ENCODE results near the gene GSC2.

Gene GSC2

DNA sequence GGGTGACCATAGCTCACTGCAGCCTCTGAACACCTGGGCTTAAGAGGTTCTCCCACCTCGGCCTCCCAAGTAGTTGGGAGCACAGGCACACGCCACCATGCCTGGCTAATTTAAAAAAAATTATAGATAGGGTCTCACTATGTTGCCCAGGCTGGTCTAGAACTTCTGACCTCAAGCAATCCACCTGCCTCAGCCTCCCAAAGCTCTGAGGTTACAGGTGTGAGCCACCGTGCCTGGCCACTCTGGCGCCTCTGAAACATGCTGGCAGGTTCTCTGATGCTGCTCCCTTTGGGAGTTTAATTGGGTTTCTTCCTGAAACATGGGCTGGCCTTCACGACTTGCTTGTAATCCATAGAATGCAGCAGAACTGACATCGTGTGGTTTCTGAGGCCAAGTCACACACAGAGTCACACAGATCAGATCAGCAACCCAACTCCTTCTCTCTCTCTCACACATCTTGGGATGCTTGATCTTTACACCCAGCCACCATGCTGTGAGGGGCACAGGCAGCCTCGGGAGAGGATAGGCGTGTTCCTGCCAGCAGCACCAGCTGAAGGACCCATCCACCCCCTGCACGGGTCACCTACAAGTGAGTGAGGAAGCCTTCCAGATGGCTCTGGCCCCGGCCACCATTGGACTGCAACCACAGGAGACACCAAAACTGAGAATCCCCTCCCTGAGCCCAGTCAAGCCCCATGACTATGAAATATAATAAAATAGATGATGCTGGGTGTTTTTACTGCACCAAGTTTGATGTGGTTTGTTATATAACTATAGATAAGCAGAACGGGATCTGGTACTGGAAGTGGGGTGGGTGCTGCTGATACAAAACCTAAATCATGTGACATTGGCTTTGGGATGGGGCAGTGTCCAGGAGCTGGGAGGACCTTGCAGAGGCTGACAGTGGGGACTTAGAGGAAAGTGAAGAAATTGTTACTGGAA lies 3.1 kb upstream of the GSC2 start:
- DNase-seq = no peak

GRCh38 chr22:19151329-19152191 lies 1.5 kb upstream of the GSC2 start:
- DNase-seq = no peak

- no peak for DNase-seq
These were observed 613 bp upstream of the GSC2 start for GRCh38 chr22:19150482-19151328.

GRCh38 chr22:19149047-19149883 lies 827 bp downstream of the GSC2 start:
- DNase-seq = no peak

GRCh38 chr22:19148417-19149046 lies 1.6 kb downstream of the GSC2 start:
- no peak for DNase-seq

GRCh38 chr22:19147195-19147780 lies 2.8 kb downstream of the GSC2 start:
- no peak for DNase-seq

DNA sequence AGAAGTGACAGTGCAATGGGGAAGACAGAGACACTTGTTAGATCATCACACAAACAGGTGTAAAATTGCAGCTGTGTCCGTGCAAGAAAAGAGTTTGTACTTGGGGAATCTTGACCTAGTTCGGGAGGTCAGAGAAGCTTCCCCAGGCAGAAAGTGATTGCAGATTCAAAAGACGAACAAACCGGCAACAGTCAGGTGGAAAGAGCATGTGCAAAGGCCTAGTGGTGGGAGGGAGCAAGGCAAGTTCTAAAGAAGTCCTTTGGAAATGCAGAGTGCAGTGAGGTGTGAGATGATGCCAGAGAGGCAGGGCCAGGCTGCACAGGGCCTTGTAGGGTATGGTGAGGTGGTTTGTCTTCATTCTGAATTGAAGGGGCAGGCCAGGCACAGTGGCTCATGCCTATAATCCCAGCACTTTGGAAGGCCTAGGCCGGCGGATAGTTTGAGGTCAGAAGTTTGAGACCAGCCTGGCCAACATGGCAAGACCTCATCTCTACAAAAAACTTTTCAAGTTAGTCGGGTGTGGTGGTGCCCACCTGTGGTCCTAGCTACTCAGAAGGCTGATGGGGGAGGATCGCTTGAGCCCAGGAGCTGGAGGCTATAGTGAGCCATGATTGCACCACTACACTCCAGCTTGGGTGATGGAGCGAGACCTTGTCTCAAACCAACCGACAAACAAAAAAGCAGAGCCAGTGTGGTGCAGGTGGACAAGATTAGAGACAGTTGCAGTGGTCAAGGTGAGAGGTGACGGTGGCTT lies 3.7 kb downstream of the GSC2 start:
- no peak for DNase-seq

GRCh38 chr22:19143967-19144400 lies 6.1 kb downstream of the GSC2 start:
- no peak for DNase-seq

DNA sequence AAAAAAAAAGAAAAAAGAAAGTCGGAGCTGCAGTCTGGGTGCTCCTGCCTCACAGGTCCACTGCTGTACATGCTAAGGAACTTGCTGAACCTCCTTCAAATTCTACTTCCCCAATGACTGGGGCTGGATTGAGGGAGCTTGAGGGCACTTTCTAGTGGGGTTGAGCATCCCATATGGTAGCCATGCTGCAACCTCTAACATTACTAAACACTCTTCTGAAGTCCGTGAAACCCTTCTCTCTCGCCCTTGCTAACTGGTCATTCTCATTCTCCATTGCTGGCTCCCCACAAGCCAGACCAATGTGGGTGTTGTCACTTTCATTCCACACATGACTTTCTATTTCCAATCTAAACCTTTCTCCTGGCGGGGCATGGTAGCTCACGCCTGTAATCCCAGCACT lies 6.9 kb downstream of the GSC2 start:
- DNase-seq = no peak

GRCh38 chr22:19142394-19142793 lies 7.7 kb downstream of the GSC2 start:
- DNase-seq = no peak

- DNase-seq = no peak
These were observed 10.1 kb downstream of the GSC2 start for GRCh38 chr22:19139974-19140373.

DNA sequence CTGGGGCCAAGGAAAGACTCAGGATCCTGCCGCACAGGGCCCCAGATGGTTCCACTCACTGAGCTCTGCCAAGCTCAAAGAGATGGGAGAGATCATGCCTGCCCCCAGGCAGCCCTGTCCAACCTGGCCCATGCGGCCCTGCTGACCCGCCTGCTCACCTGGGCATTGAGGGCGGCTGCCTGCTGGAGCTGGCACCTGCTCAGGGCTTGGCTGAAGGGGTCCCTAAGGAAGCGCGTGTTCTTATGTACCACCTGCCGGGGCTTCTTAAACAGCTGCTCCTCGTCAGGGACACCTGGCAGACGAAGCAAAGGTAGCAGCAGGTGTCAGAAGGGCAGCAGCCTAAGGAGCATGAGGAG lies 11.1 kb downstream of the GSC2 start:
- DNase-seq = no peak

- DNase-seq = no peak
These were observed 11.7 kb downstream of the GSC2 start for GRCh38 chr22:19138217-19139000.

DNA sequence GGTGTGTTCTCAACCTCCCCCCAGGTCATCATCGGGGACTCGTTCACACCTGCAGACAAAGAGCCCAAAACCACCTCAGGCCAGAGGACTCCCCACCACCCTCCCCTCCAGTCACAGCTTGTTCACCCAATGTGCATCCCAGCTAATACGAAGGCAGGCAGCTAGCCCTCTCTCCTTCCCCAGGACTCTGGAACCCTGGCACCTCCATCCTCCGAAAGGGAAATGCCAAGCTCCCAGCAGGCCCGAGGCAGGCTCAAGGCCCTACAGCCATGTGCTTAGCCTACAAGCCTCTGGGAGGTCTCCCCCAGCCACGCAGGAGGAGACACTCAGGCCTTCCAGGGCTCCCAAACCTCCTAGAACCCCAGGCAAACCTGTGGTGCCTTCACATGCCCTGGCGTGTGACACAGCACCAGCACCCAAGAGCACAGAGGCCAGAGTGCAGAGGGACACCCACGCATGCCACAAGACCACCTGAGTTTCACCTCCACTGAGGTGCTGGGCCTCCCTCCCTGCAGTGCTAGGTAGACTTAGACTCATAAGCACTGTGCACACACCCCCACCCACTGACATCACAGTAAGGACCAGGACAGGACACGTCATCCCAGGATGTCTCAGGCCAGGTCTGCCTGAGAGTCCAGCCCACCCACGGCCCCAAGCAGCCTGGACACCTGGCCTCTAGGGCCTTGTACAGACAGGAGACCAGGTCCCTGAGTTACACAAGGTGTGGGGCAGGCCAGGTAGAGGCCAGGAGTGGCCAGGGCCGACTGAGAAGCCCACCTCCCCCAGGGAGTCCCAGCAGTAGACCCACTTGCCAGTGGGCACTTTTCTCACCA lies 12.5 kb downstream of the GSC2 start:
- DNase-seq = no peak

- DNase-seq = no peak
These were observed 13.2 kb downstream of the GSC2 start for GRCh38 chr22:19136915-19137314.

DNA sequence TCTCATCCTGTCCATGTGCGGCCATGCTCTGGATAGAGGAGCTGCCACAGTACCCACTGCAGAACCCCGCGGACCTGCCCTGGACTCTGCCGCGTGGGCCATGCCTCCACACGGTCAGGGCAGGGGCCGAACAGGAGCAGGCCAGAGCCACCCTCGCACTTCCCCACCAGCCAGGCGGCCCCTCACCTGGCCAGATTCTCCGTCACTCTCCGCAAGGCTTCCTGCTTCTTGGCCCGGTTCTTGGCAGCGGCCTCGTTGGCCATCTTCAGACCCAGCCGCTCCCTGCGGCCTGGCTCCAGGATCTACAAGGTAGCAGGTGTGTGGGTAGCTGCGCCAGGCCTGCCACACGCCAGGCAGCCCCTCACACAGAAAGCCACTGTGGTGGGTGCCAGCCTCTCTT lies 15.2 kb downstream of the GSC2 start:
- no peak for DNase-seq

DNA sequence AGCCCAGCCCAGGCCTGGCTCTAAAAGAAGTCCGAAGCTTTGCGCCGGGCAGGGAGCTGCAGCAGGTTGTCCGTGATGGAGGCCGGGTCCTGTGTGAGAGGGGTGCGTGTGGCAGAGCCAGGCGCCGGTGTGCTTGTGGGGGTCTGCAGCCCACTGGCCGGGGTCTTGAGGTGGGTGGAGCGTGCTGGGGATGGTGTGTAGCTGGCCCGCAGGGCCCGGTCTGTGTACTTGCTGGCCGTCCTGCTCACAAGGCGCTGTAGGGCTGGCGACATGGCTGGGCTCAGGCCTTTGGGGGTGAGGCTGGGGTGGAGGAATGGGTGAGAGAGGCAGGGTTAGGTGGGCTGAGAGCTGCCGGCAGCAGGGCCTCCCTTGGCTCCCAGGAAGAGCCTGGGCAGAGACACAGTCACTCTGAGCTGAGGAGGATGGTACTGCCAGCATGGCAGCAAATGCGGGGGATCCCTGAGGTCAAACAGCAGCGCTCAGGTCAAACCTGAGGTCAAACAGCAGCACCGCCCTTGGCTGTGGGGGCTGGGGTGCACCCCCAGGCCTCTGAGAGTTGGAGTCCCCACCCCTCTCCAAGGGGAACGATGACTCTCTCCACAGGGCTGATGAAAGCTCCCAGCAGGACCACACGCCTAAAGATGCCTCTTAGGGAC lies 15.8 kb downstream of the GSC2 start:
- no peak for DNase-seq

GRCh38 chr22:19133561-19133960 lies 16.5 kb downstream of the GSC2 start:
- DNase-seq = no peak

All from effector CD8-positive, alpha-beta T cell (primary cell).